ENCODE data around the gene ADRB1.

- TF ChIP-seq CTCF (conservative IDR thresholded peaks at IDR 0.05; ENCODE audit: low read depth, low read length) (no peak), EZH2 (IDR thresholded peaks at IDR 0.05; ENCODE audit: low read length, unreplicated experiment) (no peak), EZH2phosphoT487 (IDR thresholded peaks at IDR 0.05; ENCODE audit: borderline replicate concordance, low read length) (no peak)
These were observed 15.9 kb downstream of the ADRB1 start for GRCh38 chr10:114059561-114059960.
